AG09309 (cell line): ENCODE results near the gene CALN1.

Experiments used
- DNase-seq: peaks from one replicate; pipeline ENCODE4 v3.0.0-alpha.2; 2010; ENCODE audit warnings: low read depth
- H3K4me3 ChIP-seq: 2 replicates; pipeline ENCODE4 v1.5.1; 2011; ENCODE audit warnings: mild to moderate bottlenecking, low read depth, low read length, moderate library complexity; ENCODE audit not compliant: control insufficient read depth
- CTCF ChIP-seq: IDR thresholded peaks from 2 replicates; pipeline ENCODE4 v1.5.1; 2011; ENCODE audit warnings: mild to moderate bottlenecking, low read depth, low read length, inconsistent platforms; ENCODE audit not compliant: insufficient read depth, control insufficient read depth; ENCODE audit errors: missing control alignments

CALN1 gene

DNA sequence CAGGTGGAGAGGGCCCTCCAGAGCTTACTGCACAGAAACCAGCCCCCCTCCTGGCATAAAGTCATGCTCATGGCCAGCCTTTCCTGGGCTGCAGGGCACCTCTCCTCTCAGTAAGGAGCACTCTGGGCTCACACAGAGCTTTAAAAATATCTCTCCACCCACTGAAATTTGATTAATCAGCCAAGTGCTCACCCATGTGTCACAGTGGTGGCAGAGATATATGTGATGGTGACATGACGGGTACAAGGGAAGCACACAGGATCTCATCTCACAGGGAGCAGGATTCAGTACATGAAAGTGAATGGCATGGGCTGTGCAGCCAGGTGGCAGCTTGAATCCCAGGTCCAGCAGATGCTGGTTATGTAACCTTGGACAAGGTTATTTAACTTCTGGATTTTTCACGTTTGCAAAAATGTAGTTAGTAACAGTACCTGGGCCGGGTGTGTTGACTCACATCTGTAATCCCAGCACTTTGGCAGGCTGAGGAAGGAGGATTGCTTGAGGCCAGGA lies 144.8 kb downstream of the CALN1 start:
- TF ChIP-seq CTCF = no peak
- no peak for DNase-seq

GRCh38 chr7:72266771-72267170 lies 145.4 kb downstream of the CALN1 start:
- DNase-seq = no peak
- no peak for TF ChIP-seq CTCF
- H3K4me3 ChIP-seq = no peak overlapping the region

More for the DNA sequence above, 144.8 kb downstream of the CALN1 start:
- H3K4me3 ChIP-seq = no peak overlapping the region

DNA sequence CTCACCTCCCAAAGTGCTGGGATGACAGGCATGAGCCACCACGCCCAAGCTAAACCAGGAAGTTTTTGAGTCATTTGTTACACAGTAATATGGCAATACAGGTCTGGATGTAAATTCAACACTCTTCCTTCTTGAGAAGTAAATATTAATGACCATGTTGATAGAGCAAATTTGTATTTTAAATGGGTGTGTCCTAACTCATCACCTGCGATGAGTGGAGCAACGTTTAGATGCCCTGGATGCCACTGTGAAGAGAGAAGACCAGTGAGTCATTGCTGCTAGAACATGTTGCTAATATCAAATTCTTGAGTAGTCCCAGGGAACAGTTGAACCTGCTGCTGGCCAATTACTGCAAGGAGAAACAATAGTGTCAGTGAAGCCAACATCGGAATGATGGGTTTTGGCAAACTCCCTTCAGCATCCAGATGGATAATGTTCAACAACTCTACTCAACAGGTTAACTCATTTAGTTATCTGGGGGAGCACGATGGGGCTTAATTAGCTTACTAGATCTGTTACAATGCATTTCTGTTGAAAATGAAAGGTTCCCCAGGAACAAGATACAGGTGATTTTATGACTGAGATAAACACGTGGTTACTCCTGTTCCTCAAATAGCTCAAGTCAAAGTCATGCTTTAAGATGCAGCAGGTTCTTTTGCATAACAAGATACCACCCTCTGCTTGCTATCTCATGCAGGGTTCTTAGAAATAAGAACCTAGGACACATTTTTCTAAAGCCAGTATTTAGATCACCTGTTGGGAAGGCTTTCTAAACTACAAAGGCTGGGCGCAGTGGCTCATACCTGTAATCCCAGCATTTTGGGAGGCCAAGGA lies 146.8 kb downstream of the CALN1 start:
- no peak for DNase-seq
- TF ChIP-seq CTCF = no peak
- no peak overlapping the region for H3K4me3 ChIP-seq

DNA sequence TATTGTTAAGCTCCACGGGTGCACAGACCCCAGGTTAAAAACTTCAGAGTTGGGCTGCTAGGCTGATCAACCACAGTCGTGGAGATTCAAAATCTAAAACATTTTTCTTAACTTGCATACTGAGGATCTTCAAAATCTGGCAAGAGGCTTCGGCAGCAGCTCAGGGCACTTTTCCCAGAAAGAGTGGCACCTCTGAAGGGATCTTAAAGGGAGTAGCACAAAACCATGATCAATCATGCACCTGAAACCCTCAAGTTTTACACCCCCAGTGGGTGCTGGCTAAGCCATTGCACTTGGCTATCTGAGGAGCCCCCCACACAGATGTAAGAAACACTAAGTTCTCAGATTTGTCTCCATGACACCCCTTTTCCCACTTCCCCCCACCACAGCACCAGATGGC lies 151.7 kb downstream of the CALN1 start:
- H3K4me3 ChIP-seq = no peak overlapping the region
- no peak for DNase-seq
- TF ChIP-seq CTCF = no peak

DNA sequence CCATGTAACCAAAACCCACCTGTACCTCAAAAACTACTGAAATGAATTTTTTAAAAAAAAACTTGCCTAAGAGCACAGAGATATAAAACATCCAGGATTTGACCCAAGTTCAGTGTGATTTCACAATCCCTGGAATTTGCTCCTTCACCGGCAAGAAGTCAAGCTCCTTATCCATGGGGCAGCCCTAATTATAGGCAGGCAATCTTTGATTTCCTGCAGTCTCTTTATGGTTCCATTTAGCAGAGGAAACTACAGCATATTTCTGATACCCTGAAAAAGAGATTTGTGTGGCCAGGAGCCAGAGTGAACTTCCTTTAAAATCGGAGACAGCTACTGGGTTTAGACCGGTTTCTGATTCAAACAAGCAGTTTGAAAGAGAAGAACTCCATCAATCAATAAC lies 154.1 kb downstream of the CALN1 start:
- no peak overlapping the region for H3K4me3 ChIP-seq
- TF ChIP-seq CTCF = no peak
- no peak for DNase-seq

DNA sequence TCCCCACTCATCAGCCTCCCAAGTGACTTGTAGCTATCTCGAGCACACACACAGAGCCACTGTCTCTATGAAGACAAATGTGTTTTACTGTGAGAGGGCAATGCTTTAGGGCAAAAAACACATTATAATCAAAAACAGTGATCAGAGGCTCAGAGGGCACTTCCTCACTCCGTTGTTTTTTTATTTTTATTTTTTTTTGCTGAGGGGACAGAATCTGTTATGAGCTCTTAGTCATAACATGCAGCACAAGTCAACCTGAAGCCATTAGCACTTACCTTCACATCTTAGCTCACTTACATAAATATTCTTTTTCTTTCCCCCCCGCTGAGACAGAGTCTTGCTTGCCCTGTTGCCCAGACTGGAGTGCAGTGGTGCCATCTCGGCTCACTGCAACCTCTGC lies 157.7 kb downstream of the CALN1 start:
- TF ChIP-seq CTCF = no peak
- no peak for DNase-seq

More for the DNA sequence above, 157.7 kb downstream of the CALN1 start:
- H3K4me3 ChIP-seq = no peak overlapping the region
